Kidney (tissue), 14 donors: ENCODE measurements around the gene TMCC1. TPM values are rescaled to one million over a fixed set of nuclear protein-coding genes. Genes with fewer than 3 reads are reported as not detected.

Source experiments
- DNase-seq, 5 donors: peaks; one replicate each; pipeline ENCODE4 v3.0.0-alpha.2; 2013 to 2020
- FAIRE-seq: peaks from 2 replicates; lab custom pipeline; 2012; peaks lifted over from hg19 to GRCh38; lab: Jason Lieb, UNC
- H3K27ac ChIP-seq, 2 donors: one replicate each; pipeline ENCODE4 v1.7.0; 2013; ENCODE audit warnings: low read depth in 2 of 2, low read length in 2 of 2, inconsistent platforms in 1 of 2
- H3K27me3 ChIP-seq: one replicate; pipeline ENCODE4 v1.7.1; 2013; ENCODE audit warnings: low read length, inconsistent platforms; ENCODE audit not compliant: control insufficient read depth, insufficient read depth
- H3K36me3 ChIP-seq, 3 donors: one replicate each; pipeline versions ENCODE4 v1.7.0 to v1.7.1; 2013; ENCODE audit warnings: low read length in 3 of 3, control low read depth in 1 of 3, inconsistent platforms in 1 of 3; ENCODE audit not compliant: insufficient read depth in 3 of 3, control insufficient read depth in 2 of 3
- H3K4me1 ChIP-seq, 3 donors: one replicate each; pipeline versions ENCODE4 v1.7.0 to v1.7.1; 2013; ENCODE audit warnings: low read length in 3 of 3, inconsistent platforms in 1 of 3, low read depth in 1 of 3; ENCODE audit not compliant: control insufficient read depth in 2 of 3, insufficient read depth in 2 of 3
- H3K4me3 ChIP-seq, 3 donors: one replicate each; pipeline versions ENCODE4 v1.7.0 to v1.8.1; 2013; ENCODE audit warnings: low read length in 3 of 3, control low read depth in 1 of 3, inconsistent platforms in 1 of 3
- H3K9ac ChIP-seq, 3 donors: one replicate each; pipeline versions ENCODE4 v1.7.0 to v1.7.1; 2013; ENCODE audit warnings: low read length in 3 of 3, control low read depth in 1 of 3, inconsistent platforms in 1 of 3
- H3K9me3 ChIP-seq, 3 donors: one replicate each; pipeline versions ENCODE4 v1.7.0 to v1.7.1; 2013; ENCODE audit warnings: low read length in 3 of 3, control low read depth in 1 of 3, inconsistent platforms in 1 of 3; ENCODE audit not compliant: control insufficient read depth in 2 of 3, insufficient read depth in 1 of 3
- CTCF ChIP-seq: IDR thresholded peaks from 3 replicates; pipeline ENCODE4 v1.5.1; 2012; ENCODE audit warnings: mild to moderate bottlenecking, moderate library complexity, borderline replicate concordance; ENCODE audit not compliant: insufficient read depth; ENCODE audit errors: extremely low read depth
- intact Hi-C: fragments of 100-400 bp; cut with DNase I; formaldehyde crosslinking; loops from one replicate; pipeline ENCODE4 v1.11.1; 2022
- polyA plus RNA-seq: library from polyadenylated mRNA; stranded (reverse); fragments of 350-450 nt; fragmentation: Illumina TruSeq; extraction: RNeasy Lipid Tissue Mini Kit (QIAGEN cat#74804); gene quantifications from one replicate; pipeline ENCODE4 v1.2.3, GENCODE V29; 2014; ENCODE audit warnings: low read depth, low replicate concordance; ENCODE audit not compliant: insufficient read depth
- total RNA-seq: library from RNA; stranded (reverse); fragmentation: NEBNext Ultra II Directional; extraction: Animal tissue kit (Norgen Biotek cat#: 25700); gene quantifications from one replicate; pipeline ENCODE4 v1.2.1, GENCODE V29; 2021
- donor health status: control.
- donor health status: control.
- donor health status: control.
- donor health status: control.
- donor health status: control.
- donor health status: DM: yes; HTN: yes; CAD: no.
- donor health status: Normal renal cell carcinoma (clear cell type).

The TMCC1 gene
- total and polyA plus RNA-seq, 2 donors from 2014 or later: 8.4 to 42.4 TPM

GRCh38 chr3:129705274-129705673 lies 188.2 kb downstream of the TMCC1 start:
- H3K4me3 ChIP-seq: no peak overlapping the region
- intact Hi-C loops: no loop called here
- no peaks in the 10 kb centered on the region for H3K4me1 ChIP-seq
- DNase-seq: no peak
- H3K27ac ChIP-seq: no peak overlapping the region
- H3K9me3 ChIP-seq: no peaks in the 10 kb centered on the region
- no peak for FAIRE-seq
- no peaks in the 10 kb centered on the region for H3K27me3 ChIP-seq
- TF ChIP-seq CTCF: no peak
- no peak overlapping the region for H3K9ac ChIP-seq
- H3K36me3 ChIP-seq: no peaks in the 10 kb centered on the region

GRCh38 chr3:129703913-129704312 lies 189.6 kb downstream of the TMCC1 start:
- intact Hi-C loops: no loop called here
- no peak for FAIRE-seq

GRCh38 chr3:129702934-129703712 lies 190.4 kb downstream of the TMCC1 start:
- Histone ChIP-seq H3K9ac (no peak overlapping the region), H3K4me1 (no peaks in the 10 kb centered on the region), H3K36me3 (no peaks in the 10 kb centered on the region), H3K27me3 (no peaks in the 10 kb centered on the region), H3K27ac (no peak overlapping the region), H3K9me3 (no peaks in the 10 kb centered on the region), H3K4me3 (no peak overlapping the region)
- no peak for TF ChIP-seq CTCF
- no peak for DNase-seq
- no peak for FAIRE-seq
- intact Hi-C loops: no loop called here

More at GRCh38 chr3:129703913-129704312, 189.6 kb downstream of the TMCC1 start:
- no peak for DNase-seq
- Histone ChIP-seq H3K27me3 (no peaks in the 10 kb centered on the region), H3K4me3 (no peak overlapping the region), H3K9ac (no peak overlapping the region), H3K36me3 (no peaks in the 10 kb centered on the region), H3K27ac (no peak overlapping the region), H3K9me3 (no peaks in the 10 kb centered on the region), H3K4me1 (no peaks in the 10 kb centered on the region)
- no peak for TF ChIP-seq CTCF

- Histone ChIP-seq H3K27ac (no peak overlapping the region), H3K36me3 (no peaks in the 10 kb centered on the region), H3K27me3 (no peaks in the 10 kb centered on the region), H3K9ac (no peak overlapping the region), H3K4me1 (no peaks in the 10 kb centered on the region), H3K4me3 (no peak overlapping the region), H3K9me3 (no peaks in the 10 kb centered on the region)
- FAIRE-seq (no peak), DNase-seq (no peak)
- TF ChIP-seq CTCF: no peak
- intact Hi-C loops: no loop called here
Measured at GRCh38 chr3:129701161-129701560, 192.3 kb downstream of the TMCC1 start.
